NCI-H1436 treated with DMSO at 0.1 percent for 48 hours (cell line): Measurements from ENCODE around the gene C10orf71.

Source experiments
- DNase-seq: peaks from one replicate; lab custom pipeline; 2025; lab: John Stamatoyannopoulos, UW

C10orf71 gene, protein sequence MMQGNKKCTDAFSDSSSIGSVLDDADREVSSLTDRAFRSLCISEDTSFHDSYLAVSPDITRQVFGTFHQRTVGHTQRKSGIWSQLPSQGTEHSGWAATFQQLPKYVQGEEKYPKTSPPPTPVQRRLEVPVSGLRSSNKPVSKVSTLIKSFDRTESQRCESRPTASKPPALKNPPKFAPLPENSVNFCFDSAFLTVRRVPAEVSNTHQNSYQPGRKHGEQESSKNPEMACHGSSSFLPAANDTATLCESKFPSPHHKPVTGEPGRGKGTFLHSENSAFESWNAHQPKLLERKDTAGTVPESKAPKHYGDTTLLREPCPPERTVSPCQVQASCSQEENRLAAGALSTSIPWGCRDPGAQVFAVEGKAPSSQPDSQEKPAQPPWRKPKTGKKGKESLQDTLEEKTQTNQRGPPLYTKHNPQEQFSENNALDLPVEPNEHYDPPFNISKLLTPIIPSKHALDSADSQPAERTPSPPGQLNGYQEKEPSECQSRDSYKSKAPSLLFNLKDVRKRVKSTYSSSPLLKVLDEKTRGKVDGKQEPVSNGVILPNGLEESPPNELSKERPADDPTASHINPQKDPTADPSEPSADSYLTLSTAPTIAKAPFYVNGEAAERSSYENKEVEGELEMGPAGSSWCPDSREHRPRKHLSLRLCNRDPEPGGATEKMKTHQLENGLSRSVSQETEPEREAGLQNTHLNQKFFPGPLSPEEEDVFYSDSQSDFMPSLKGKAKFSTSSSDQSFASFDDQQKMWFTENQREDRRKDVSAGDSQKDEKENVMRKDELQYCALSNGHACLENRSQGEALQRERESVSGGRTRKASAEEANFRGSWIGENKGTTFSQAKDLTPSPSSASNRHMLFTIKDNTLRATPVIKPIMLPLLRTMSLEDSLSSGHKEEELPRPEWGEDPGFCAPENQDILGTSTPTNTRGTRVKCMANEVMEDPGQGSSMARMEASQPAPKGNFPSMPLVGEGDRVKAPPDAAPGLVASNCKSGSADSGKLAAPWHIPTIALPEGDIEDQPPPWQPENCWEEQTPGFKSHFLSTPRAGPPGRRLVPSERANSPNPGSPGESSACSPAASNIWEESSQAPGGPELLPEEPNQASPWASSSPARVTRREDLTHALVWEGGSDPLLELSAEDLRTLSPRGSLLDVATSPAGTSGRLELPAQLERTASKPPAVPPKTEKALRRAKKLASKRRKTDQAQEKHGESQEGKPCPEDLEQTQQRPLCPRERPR (N-terminal part only)

DNA sequence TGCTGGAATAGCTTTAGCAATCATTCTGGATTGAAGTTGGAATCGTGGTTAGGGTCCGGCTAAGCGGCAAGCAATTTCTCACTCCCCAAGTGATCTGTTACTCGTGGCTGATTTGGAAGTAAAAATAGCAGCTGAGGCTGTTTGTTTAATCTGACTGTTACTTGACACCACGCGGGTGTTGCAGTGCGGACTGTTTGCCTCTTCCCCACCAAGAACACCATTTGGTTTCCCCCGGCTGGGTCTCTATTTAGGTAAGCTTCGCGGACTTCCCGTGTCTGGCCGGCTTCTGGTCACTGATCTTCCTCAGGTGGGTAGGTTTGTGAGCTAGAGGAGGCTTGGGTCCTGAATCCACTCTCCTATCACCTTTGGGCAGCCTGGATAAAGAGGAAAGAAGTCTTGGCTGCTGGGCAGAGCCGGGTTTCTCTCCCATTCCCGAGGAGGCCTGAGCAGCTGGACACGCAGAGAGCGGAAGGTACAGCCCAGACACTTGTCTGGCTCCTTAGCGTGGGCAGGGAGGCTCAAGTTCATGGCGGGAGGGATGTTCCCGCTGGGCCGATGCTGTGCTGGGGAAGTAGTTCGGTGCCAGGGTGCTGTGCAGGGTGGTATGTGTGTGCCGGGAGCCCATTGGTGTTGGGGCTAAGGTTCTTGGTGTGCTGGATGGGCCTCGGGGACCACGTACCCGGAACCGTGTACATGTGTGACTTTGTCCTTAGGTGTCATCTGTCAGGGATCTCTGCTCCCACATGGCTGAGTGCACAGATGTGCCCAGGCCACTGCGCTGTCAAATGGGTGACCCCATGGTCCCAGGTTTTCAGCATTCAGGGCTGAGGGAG, at the start of gene C10orf71:
TSS of gene C10orf71 (plus strand) at position 188 of the 833 bp plus-strand sequence. CDS start 23,376 bp downstream, outside the sequence.
- DNase-seq, result no peak

GRCh38 chr10:49252313-49253034, 46.5 kb upstream of the C10orf71 start:
- no peak for DNase-seq

GRCh38 chr10:49253340-49253906, 45.5 kb upstream of the C10orf71 start:
- no peak for DNase-seq

DNA sequence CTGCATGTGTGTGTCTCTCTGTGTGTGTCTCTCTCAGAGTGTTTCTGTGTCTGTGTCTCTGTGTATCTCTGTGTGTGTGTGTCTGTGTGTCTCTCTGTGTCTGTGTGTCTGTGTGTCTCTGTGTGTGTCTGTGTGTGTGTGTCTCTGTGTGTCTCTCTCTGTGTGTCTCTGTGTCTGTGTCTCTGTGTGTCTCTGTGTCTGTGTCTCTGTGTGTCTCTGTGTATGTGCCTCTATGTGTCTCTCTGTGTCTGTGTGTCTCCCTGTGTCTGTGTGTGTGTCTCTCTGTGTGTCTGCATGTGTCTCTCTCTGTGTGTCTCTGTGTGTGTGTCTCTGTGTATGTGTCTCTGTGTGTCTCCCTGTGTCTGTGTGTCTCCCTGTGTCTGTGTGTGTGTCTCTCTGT, 44.8 kb upstream of the C10orf71 start:
- DNase-seq, result no peak

DNA sequence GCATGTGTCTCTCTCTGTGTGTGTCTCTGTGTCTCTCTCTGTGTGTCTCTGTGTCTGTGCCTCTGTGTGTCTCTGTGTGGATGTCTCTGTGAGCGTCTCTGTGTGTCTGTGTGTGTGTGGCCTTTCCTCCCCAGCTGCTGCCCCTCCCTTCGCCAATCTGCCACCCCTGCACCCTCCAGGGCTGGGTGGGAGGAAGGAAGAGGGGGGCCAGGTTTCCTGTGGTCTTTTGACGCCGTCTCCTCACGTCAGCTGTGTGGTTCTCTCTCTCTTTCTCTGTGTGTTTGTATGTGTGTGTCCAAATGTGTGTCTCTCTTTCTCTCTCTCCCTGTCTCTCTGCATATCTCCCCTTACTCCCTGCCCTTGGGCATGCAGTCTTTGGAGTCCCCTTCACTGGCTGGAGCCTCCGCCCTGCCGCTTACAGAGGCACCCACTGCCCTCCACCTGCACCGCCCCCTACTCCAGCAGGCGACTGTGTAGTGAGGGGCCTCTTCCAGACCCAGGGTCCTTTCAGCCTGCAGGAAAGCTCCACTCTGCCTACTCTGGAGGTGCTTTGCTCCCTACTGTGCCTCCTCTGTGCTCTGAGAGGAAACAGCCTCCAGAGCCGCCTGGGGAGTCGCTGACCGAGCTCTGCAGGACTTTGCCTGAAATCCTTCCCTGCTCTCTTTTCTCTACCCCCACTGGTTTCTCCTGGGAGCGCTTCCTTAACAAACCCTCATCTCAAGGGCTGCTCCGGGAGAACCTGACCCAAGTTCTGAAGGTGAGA, 44.2 kb upstream of the C10orf71 start:
- DNase-seq, result no peak

GRCh38 chr10:49255883-49256282, 43.1 kb upstream of the C10orf71 start:
- no peak for DNase-seq

- DNase-seq, result no peak
Observed at GRCh38 chr10:49257154-49257553, 41.8 kb upstream of the C10orf71 start.

DNA sequence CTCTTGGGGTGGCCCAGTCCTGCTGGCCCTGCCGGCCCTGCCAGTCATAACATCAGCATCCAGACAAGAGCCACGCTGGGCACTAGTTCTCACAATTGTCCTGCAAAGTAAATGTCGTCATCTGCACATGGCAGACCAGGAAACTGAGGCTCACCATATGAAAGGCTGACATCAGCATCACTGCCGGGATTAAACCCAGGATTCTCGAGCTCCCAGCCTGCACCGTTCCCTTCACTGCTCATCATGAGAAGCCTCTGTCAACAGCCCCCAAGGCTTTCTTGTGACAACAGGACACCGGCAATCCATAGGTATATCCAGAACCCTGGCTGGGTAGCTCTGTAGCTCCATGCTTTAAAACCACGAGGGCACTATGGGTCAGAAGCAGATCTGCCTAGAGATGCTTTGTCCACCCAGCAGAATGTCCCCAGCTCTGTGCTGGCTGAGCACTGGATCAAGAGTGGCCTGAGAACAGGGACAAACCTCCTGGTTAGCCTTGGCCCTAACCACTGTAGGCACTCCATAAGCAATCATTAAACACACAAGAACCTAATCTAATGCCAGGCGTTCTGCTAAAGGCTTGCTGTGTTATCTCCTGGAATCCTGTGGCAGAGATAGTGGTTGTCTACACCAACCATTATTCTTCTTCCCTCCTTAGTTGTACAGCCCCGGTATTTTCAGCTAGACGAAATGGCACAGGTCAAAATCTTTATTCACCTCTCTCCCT, 41.2 kb upstream of the C10orf71 start:
- DNase-seq, result no peak

- DNase-seq, result no peak
Observed at GRCh38 chr10:49258350-49258683, 40.7 kb upstream of the C10orf71 start.

- no peak for DNase-seq
Observed at GRCh38 chr10:49260644-49261296, 38.2 kb upstream of the C10orf71 start.

GRCh38 chr10:49263591-49263990, 35.4 kb upstream of the C10orf71 start:
- DNase-seq, result no peak

GRCh38 chr10:49264177-49264677, 34.7 kb upstream of the C10orf71 start:
- DNase-seq, result no peak

DNA sequence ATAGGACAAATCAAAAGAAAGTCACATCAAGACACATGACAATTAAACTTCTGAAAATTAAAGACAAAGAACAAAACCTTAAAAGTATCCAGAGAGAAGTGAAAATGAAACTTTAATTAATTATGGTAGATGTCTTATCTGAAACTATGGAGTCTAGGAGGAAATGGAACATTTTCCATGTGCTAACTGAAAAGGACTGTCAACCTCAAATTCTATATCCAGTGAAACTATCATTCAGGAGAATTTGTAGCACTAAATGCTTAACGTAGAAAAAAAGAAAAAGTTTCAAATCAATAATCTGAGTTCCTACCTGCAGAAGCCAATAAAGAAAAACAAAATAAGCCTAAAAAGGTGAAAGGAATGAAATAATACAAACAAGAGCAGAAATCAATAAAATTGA, 33.1 kb upstream of the C10orf71 start:
- no peak for DNase-seq

DNA sequence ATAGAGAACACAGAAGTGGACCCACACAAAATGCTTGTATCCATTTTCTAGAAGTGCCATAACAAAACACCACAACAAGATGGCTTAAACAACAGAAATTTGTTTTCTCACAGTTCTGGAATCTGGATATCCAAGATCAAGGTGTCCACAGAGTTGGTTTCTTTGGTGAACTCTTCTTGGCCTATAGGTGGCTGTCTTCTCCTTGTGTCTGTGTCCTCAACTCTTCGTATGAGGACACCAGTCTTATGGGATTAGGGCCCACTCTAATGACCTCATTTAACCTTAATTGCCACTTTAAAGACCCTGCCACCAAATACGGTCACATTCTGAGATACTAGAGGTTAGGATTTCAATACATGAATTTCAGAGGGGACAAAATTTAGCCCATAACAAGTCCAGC, 30.8 kb upstream of the C10orf71 start:
- DNase-seq, result no peak

- DNase-seq, result no peak
Observed at GRCh38 chr10:49269523-49269922, 29.4 kb upstream of the C10orf71 start.

- no peak for DNase-seq
Observed at GRCh38 chr10:49270565-49270964, 28.4 kb upstream of the C10orf71 start.

- DNase-seq, result no peak
Observed at GRCh38 chr10:49271346-49271745, 27.6 kb upstream of the C10orf71 start.
